Measurements from ENCODE around the gene LGI2. TPM values are rescaled to one million over a fixed set of nuclear protein-coding genes. Genes with fewer than 3 reads are reported as not detected.
"Not testable (repeated sequence)": the region's sequence is repeated elsewhere in the genome, so short reads cannot be mapped to it uniquely, and the experiment has no call there.

Gene LGI2
- total and polyA plus RNA-seq, 2 experiments from 2014 or later: 0.89 to 3.6 TPM

- Histone ChIP-seq H3K4me2 (no peak overlapping the region), H2AFZ (no peak overlapping the region), H3K36me3 (replicated peaks; ENCODE audit: insufficient read depth, low read depth) (no peaks in the 10 kb centered on the region), H4K20me1 (ENCODE audit: insufficient read depth, poor library complexity, severe bottlenecking) (no peaks in the 10 kb centered on the region), H3K27ac (peak overlapping the region; percentile 66), H3K79me2 (no peaks in the 10 kb centered on the region), H3K9me3 (ENCODE audit: low read depth) (no peaks in the 10 kb centered on the region), H3K9me2 (replicated peaks; ENCODE audit: insufficient read depth) (no peaks in the 10 kb centered on the region), H3K27me3 (no peaks in the 10 kb centered on the region), H3K4me1 (ENCODE audit: insufficient read depth) (no peaks in the 10 kb centered on the region), H3K4me3 (no peak overlapping the region)
- no peak for TF ChIP-seq EZH2 (IDR thresholded peaks at IDR 0.05; ENCODE audit: borderline replicate concordance)
- no peak for TF ChIP-seq EZH2phosphoT487 (IDR thresholded peaks at IDR 0.05; ENCODE audit: low read depth, severe bottlenecking, unreplicated experiment)
- no peak for TF ChIP-seq CTCF (IDR thresholded peaks at IDR 0.05; ENCODE audit: poor library complexity)
- 78% methylated on average over 3 of the region's 3 CpGs for WGBS (ENCODE audit: low lambda C conversion rate, missing lambda C conversion rate)
- DNase-seq (ENCODE audit: low spot score): no peak
Measured at GRCh38 chr4:25068386-25068785, 37.6 kb upstream of the LGI2 start.

- Histone ChIP-seq H3K4me2 (no peak overlapping the region), H3K27ac (no peak overlapping the region), H3K27me3 (no peaks in the 10 kb centered on the region), H2AFZ (no peak overlapping the region), H3K9me2 (replicated peaks; ENCODE audit: insufficient read depth) (no peaks in the 10 kb centered on the region), H3K4me3 (no peak overlapping the region), H3K36me3 (replicated peaks; ENCODE audit: insufficient read depth, low read depth) (no peaks in the 10 kb centered on the region), H4K20me1 (ENCODE audit: insufficient read depth, poor library complexity, severe bottlenecking) (no peaks in the 10 kb centered on the region), H3K79me2 (no peaks in the 10 kb centered on the region), H3K4me1 (ENCODE audit: insufficient read depth) (no peaks in the 10 kb centered on the region), H3K9me3 (ENCODE audit: low read depth) (no peaks in the 10 kb centered on the region)
- DNase-seq (ENCODE audit: low spot score): no peak
- WGBS (ENCODE audit: low lambda C conversion rate, missing lambda C conversion rate): 93% methylated on average over 7 of the region's 7 CpGs
- no peak for TF ChIP-seq EZH2phosphoT487 (IDR thresholded peaks at IDR 0.05; ENCODE audit: low read depth, severe bottlenecking, unreplicated experiment)
- no peak for TF ChIP-seq EZH2 (IDR thresholded peaks at IDR 0.05; ENCODE audit: borderline replicate concordance)
- no peak for TF ChIP-seq CTCF (IDR thresholded peaks at IDR 0.05; ENCODE audit: poor library complexity)
Measured at GRCh38 chr4:25065932-25066590, 35.3 kb upstream of the LGI2 start.

DNA sequence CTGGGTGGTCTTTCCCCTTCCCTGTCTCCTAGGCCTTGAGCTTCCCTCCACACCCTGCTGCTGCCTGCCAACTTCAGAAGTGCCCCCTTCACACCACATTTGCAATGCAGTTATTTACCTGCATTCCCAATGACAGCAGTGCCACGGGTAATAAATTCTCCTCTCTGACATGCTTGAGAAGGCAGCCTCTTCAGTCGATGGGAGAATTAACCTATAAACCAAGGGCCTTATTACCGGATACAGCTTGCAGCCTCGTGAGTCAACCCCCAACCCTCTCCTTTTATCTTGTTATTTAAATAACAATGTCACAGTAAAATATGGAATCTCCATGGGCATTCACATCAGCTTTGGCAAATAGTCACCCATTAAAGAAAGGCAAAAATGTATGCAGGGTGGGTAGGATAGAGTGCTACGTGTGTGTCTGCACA, 34.7 kb upstream of the LGI2 start:
- TF ChIP-seq EZH2phosphoT487 (IDR thresholded peaks at IDR 0.05; ENCODE audit: low read depth, severe bottlenecking, unreplicated experiment) (no peak), EZH2 (IDR thresholded peaks at IDR 0.05; ENCODE audit: borderline replicate concordance) (no peak), CTCF (IDR thresholded peaks at IDR 0.05; ENCODE audit: poor library complexity) (no peak)
- Histone ChIP-seq H3K27me3 (no peaks in the 10 kb centered on the region), H3K27ac (no peak overlapping the region), H2AFZ (no peak overlapping the region), H3K9me3 (ENCODE audit: low read depth) (no peaks in the 10 kb centered on the region), H4K20me1 (ENCODE audit: insufficient read depth, poor library complexity, severe bottlenecking) (no peaks in the 10 kb centered on the region), H3K79me2 (no peaks in the 10 kb centered on the region), H3K4me1 (ENCODE audit: insufficient read depth) (no peaks in the 10 kb centered on the region), H3K36me3 (replicated peaks; ENCODE audit: insufficient read depth, low read depth) (no peaks in the 10 kb centered on the region), H3K9me2 (replicated peaks; ENCODE audit: insufficient read depth) (no peaks in the 10 kb centered on the region), H3K4me2 (no peak overlapping the region), H3K4me3 (no peak overlapping the region)
- no peak for DNase-seq (ENCODE audit: low spot score)
- WGBS (ENCODE audit: low lambda C conversion rate, missing lambda C conversion rate): 40% methylated on average over 5 of the region's 5 CpGs

- 89% methylated on average over 1 of the region's 1 CpG for WGBS (ENCODE audit: low lambda C conversion rate, missing lambda C conversion rate)
- not testable (repeated sequence) for H3K4me3 ChIP-seq; H3K4me2 ChIP-seq; H3K9me2 ChIP-seq (replicated peaks; ENCODE audit: insufficient read depth); H3K27ac ChIP-seq; DNase-seq (ENCODE audit: low spot score); H3K36me3 ChIP-seq (replicated peaks; ENCODE audit: insufficient read depth, low read depth); H4K20me1 ChIP-seq (ENCODE audit: insufficient read depth, poor library complexity, severe bottlenecking); H3K4me1 ChIP-seq (ENCODE audit: insufficient read depth); H3K79me2 ChIP-seq; H3K27me3 ChIP-seq; H3K9me3 ChIP-seq (ENCODE audit: low read depth); H2AFZ ChIP-seq
Measured at GRCh38 chr4:25064447-25064846, 33.7 kb upstream of the LGI2 start.
